ENCODE data around the gene PCDHA4.

DNA sequence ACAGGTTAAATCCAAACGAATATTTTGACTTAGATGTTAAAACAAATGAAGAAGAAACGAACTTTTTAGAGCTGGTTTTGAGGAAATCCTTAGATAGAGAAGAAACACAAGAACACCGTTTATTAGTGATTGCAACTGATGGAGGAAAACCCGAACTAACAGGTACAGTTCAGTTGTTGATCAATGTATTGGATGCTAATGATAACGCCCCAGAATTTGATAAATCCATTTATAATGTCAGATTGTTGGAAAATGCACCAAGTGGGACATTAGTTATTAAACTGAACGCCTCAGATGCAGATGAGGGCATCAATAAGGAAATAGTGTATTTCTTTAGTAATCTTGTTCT is 15.4 kb downstream of the PCDHA4 start:
- TF ChIP-seq, protein P1, sequence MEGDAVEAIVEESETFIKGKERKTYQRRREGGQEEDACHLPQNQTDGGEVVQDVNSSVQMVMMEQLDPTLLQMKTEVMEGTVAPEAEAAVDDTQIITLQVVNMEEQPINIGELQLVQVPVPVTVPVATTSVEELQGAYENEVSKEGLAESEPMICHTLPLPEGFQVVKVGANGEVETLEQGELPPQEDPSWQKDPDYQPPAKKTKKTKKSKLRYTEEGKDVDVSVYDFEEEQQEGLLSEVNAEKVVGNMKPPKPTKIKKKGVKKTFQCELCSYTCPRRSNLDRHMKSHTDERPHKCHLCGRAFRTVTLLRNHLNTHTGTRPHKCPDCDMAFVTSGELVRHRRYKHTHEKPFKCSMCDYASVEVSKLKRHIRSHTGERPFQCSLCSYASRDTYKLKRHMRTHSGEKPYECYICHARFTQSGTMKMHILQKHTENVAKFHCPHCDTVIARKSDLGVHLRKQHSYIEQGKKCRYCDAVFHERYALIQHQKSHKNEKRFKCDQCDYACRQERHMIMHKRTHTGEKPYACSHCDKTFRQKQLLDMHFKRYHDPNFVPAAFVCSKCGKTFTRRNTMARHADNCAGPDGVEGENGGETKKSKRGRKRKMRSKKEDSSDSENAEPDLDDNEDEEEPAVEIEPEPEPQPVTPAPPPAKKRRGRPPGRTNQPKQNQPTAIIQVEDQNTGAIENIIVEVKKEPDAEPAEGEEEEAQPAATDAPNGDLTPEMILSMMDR (conservative IDR thresholded peaks at IDR 0.05; ENCODE audit: low read length) = no peak
- no peak for TF ChIP-seq EZH2phosphoT487 (IDR thresholded peaks at IDR 0.05; ENCODE audit: borderline replicate concordance)

All from Loucy (cell line).